ENCODE data around the gene L3MBTL4.

Gene L3MBTL4

DNA sequence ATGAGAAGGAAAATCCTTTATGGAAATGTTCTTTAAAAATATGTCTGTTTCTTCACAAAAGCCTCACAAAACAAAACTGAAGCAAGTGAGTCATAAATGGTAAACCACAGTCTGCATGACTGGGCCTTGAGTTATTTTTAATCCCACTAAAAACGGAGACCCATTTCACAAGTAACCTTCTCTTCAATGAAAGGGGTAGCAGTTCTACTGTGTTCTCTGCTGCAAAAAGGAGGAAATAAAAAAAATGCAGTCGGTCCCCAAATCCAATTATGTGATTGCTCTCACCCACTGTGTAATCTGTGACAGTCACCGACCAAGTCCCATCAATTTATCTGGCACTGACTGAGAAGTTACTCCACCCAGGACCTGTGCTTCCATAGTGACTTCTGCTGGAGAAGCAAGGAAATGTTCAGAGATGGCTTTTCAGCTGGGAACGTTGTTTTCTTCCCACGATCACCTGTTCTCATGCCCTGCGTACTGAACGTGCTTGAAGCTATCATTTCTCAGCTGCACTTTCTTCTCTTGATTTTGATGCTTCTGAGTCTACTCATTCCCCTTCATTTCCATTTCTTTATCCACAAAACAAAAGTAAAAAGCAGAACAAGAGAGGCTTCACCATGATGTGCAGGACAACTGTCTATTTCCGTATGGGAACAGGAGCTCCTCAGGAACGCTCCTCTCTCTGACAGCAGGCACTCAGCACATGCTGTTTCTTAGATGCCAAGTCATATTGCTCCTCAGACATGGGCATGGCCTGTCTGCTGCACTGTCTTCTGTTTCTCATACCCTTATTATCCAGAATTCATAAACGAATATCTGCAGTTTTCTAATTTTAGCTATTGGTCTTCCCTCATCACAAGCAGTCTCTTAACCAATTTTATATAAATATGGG, 439.4 kb downstream of the L3MBTL4 start:
- DNase-seq (ENCODE audit: extremely low read depth, low read depth), result no peak
- TF ChIP-seq, protein P1, sequence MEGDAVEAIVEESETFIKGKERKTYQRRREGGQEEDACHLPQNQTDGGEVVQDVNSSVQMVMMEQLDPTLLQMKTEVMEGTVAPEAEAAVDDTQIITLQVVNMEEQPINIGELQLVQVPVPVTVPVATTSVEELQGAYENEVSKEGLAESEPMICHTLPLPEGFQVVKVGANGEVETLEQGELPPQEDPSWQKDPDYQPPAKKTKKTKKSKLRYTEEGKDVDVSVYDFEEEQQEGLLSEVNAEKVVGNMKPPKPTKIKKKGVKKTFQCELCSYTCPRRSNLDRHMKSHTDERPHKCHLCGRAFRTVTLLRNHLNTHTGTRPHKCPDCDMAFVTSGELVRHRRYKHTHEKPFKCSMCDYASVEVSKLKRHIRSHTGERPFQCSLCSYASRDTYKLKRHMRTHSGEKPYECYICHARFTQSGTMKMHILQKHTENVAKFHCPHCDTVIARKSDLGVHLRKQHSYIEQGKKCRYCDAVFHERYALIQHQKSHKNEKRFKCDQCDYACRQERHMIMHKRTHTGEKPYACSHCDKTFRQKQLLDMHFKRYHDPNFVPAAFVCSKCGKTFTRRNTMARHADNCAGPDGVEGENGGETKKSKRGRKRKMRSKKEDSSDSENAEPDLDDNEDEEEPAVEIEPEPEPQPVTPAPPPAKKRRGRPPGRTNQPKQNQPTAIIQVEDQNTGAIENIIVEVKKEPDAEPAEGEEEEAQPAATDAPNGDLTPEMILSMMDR (IDR thresholded peaks at IDR 0.05; ENCODE audit: low read depth, low read length, missing control alignments), result no peak
- no peak overlapping the region for H3K4me3 ChIP-seq (replicated peaks; ENCODE audit: low read depth, low read length)

DNA sequence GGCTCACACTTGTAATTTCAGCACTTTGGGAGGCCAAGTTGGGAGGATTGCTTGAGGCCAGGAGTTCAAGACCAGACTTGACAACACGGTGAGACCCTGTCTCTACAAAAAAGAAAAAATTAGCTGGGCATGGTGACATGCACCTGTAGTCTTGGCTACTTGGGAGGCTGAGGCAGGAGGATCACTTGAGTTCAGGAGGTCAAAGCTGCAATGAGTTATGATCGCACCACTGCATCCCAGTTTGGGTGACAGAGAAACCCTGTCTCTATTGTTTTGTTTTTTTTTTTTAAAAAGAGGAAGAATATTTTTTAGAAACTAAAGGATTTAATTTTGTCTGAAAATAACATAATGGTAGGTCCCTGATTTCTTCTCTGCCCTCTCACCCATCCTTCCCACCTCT, 440.0 kb downstream of the L3MBTL4 start:
- no peak overlapping the region for H3K4me3 ChIP-seq (replicated peaks; ENCODE audit: low read depth, low read length)
- DNase-seq (ENCODE audit: extremely low read depth, low read depth), result no peak
- TF ChIP-seq, protein P1 (IDR thresholded peaks at IDR 0.05; ENCODE audit: low read depth, low read length, missing control alignments), result no peak

DNA sequence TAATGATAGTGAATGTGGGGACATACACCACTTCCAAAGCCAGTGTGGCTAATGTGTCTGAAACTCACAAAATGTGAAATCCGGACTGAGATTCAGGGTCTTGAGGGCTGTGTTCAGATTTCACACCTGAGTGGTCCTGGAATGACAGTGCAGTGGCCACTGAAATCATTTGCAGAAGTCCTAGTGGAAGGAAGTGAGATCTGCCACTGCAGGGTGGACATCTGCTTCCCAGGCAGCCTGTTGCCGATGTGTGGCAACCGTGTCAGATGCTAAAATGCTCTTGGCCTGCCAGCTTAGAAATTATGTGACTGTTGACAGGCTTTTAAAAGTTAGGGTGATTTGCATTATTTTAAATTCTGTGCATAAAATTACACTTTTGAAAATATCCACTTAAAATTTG, 441.6 kb downstream of the L3MBTL4 start:
- TF ChIP-seq, protein P1 (IDR thresholded peaks at IDR 0.05; ENCODE audit: low read depth, low read length, missing control alignments), result no peak
- no peak overlapping the region for H3K4me3 ChIP-seq (replicated peaks; ENCODE audit: low read depth, low read length)
- no peak for DNase-seq (ENCODE audit: extremely low read depth, low read depth)

DNA sequence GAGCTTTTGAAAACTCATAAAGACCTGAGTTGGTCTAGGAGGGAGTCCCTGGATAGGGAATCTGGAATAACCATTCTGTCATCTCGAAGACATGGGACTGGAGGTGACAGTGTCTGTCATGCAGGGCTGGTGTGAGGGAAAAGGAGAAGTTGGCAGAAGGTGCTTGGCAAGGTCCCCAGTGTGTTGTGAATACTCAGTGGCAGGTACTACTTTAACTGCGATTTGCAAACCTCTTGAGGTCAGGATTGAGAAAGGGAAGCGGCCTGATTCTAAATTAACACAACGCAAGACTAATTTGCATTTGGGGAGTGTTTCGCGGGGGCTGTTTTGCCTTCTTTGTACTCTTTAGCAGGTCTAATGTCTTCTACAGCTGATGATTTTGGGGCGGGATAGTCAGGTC, 442.4 kb downstream of the L3MBTL4 start:
- no peak for DNase-seq (ENCODE audit: extremely low read depth, low read depth)
- TF ChIP-seq, protein P1 (IDR thresholded peaks at IDR 0.05; ENCODE audit: low read depth, low read length, missing control alignments), result no peak
- no peak overlapping the region for H3K4me3 ChIP-seq (replicated peaks; ENCODE audit: low read depth, low read length)

DNA sequence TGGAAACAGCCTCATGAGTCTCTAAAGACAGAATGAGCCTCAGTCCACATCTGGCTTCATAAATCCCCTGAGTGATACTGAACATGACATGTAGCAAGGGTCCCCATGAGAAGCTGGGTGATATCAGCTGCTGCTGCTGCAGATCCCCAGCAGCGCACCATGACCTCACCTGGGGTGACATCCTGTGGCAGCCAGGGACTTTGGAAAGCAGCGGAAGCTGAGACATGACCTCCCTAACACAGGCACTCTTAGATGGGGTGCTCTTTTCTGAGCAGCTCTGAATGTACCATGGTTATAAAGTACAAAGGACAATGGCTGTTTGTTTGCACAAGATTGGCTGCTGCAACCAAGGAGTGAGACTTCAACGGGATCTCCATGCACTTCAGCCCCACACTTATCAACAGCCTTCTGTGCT, 444.7 kb downstream of the L3MBTL4 start:
- no peak for DNase-seq (ENCODE audit: extremely low read depth, low read depth)
- no peak overlapping the region for H3K4me3 ChIP-seq (replicated peaks; ENCODE audit: low read depth, low read length)
- TF ChIP-seq, protein P1 (IDR thresholded peaks at IDR 0.05; ENCODE audit: low read depth, low read length, missing control alignments), result no peak

DNA sequence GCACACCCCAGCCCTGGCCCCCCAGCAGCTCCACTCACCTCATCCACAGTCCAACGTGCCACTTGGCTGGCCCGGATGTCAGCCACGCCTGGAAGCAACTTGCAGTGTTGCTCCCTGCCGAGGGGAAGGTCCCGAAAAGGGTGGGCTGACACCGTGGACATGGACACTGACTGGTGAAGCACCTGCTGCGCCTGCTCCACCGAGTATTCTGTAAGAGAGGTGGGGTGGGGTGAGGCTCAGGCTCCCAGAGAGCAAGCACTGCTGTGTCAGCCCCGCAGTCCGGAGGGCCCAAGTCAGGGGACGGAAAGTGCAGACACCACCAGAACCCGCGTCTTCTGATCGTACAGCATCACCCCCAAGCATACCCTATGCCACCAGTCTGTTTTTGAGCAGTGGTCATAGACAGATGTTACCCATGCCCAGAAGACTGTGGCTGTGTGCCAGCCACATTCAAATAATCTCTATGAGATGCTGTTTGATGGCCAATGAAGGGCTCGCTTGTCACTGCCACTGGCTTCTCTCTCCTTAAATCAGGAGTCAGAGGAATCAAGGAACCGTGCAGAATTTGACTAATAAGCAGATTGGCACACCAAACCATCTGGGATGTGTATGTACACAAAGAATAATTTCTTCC, 445.2 kb downstream of the L3MBTL4 start:
- no peak overlapping the region for H3K4me3 ChIP-seq (replicated peaks; ENCODE audit: low read depth, low read length)
- TF ChIP-seq, protein P1 (IDR thresholded peaks at IDR 0.05; ENCODE audit: low read depth, low read length, missing control alignments), result no peak
- no peak for DNase-seq (ENCODE audit: extremely low read depth, low read depth)
